ENCODE data around the gene ITGB4. TPM values are rescaled to one million over a fixed set of nuclear protein-coding genes. Genes with fewer than 3 reads are reported as not detected.

ITGB4 gene
- total RNA-seq, 2 experiments from 2014 or later = 1.0 to 1.1 TPM

GRCh38 chr17:75691371-75691791, 29.9 kb upstream of the ITGB4 start:
- Mint-ChIP-seq H3K9me3 (ENCODE audit: low read depth) (no peaks in the 10 kb centered on the region), H3K27ac (peak overlapping the region; percentile 69), H3K36me3 (peaks cover 9% of the 10 kb centered on the region), H3K4me1 (peaks cover 43% of the 10 kb centered on the region), H3K4me3 (no peak overlapping the region), H3K27me3 (no peaks in the 10 kb centered on the region)
- CTCF ChIA-PET = interaction anchor here (0.6 to 26.3 kb wide), 3 partner anchors 16 to 58 kb away, joined by 3 to 428 read pairs (median 4); partner anchors contain the start of gene SMIM5
- ATAC-seq = peak; percentile 59
- DNase-seq = peak; percentile 57

- H3K4me1 Mint-ChIP-seq = peaks cover 42% of the 10 kb centered on the region
- ATAC-seq (no peak), DNase-seq (no peak)
- H3K27me3 Mint-ChIP-seq = no peaks in the 10 kb centered on the region
- H3K36me3 Mint-ChIP-seq = peaks cover 9% of the 10 kb centered on the region
- H3K9me3 Mint-ChIP-seq (ENCODE audit: low read depth) = no peaks in the 10 kb centered on the region
- CTCF ChIA-PET = interaction anchor here (0.6 to 26.3 kb wide), 5 partner anchors 16 to 59 kb away, joined by 3 to 428 read pairs (median 7); partner anchors contain the start of gene SMIM5
- peak overlapping the region; percentile 69 for H3K27ac Mint-ChIP-seq
- H3K4me3 Mint-ChIP-seq = no peak overlapping the region
Observed at GRCh38 chr17:75691801-75692626, 29.2 kb upstream of the ITGB4 start.

GRCh38 chr17:75692976-75693375, 28.3 kb upstream of the ITGB4 start:
- CTCF ChIA-PET = interaction anchor here (2.0 to 26.3 kb wide), 3 partner anchors 17 to 60 kb away, joined by 7 to 428 read pairs (median 11); partner anchors contain the start of gene SMIM5
- no peaks in the 10 kb centered on the region for H3K9me3 Mint-ChIP-seq (ENCODE audit: low read depth)
- no peak overlapping the region for H3K4me3 Mint-ChIP-seq
- H3K4me1 Mint-ChIP-seq = peaks cover 35% of the 10 kb centered on the region
- ATAC-seq (no peak), DNase-seq (no peak)
- H3K36me3 Mint-ChIP-seq = peaks cover 3% of the 10 kb centered on the region
- no peaks in the 10 kb centered on the region for H3K27me3 Mint-ChIP-seq
- no peak overlapping the region for H3K27ac Mint-ChIP-seq

- DNase-seq (no peak), ATAC-seq (no peak)
- H3K9me3 Mint-ChIP-seq (ENCODE audit: low read depth) = no peaks in the 10 kb centered on the region
- CTCF ChIA-PET = interaction anchor here (1.4 to 26.3 kb wide), 4 partner anchors 8 to 61 kb away, joined by 4 to 428 read pairs (median 9); partner anchors contain the start of gene SMIM5
- no peak overlapping the region for H3K4me3 Mint-ChIP-seq
- no peak overlapping the region for H3K27ac Mint-ChIP-seq
- peaks cover 2% of the 10 kb centered on the region for H3K36me3 Mint-ChIP-seq
- H3K27me3 Mint-ChIP-seq = no peaks in the 10 kb centered on the region
- peaks cover 27% of the 10 kb centered on the region for H3K4me1 Mint-ChIP-seq
Observed at GRCh38 chr17:75693500-75694481, 27.5 kb upstream of the ITGB4 start.

GRCh38 chr17:75694536-75694935, 26.7 kb upstream of the ITGB4 start:
- Mint-ChIP-seq H3K4me1 (peaks cover 20% of the 10 kb centered on the region), H3K9me3 (ENCODE audit: low read depth) (no peaks in the 10 kb centered on the region), H3K4me3 (no peak overlapping the region), H3K36me3 (peaks cover 4% of the 10 kb centered on the region), H3K27me3 (no peaks in the 10 kb centered on the region), H3K27ac (no peak overlapping the region)
- CTCF ChIA-PET = interaction anchor here (1.4 to 26.3 kb wide), 3 partner anchors 9 to 62 kb away, joined by 4 to 428 read pairs (median 11); partner anchors contain the start of gene SMIM5
- DNase-seq = no peak
- no peak for ATAC-seq

- Mint-ChIP-seq H3K36me3 (peaks cover 3% of the 10 kb centered on the region), H3K27me3 (no peaks in the 10 kb centered on the region), H3K4me3 (no peak overlapping the region), H3K9me3 (ENCODE audit: low read depth) (no peaks in the 10 kb centered on the region), H3K27ac (no peak overlapping the region), H3K4me1 (peaks cover 14% of the 10 kb centered on the region)
- CTCF ChIA-PET = interaction anchor here (26.3 kb wide), 1 partner anchor 53 kb away, joined by 428 read pairs; no protein-coding TSS in a partner anchor
- ATAC-seq (no peak), DNase-seq (no peak)
Observed at GRCh38 chr17:75695141-75695829, 26.0 kb upstream of the ITGB4 start.

- CTCF ChIA-PET = interaction anchor here (26.3 kb wide), 1 partner anchor 53 kb away, joined by 428 read pairs; no protein-coding TSS in a partner anchor
Observed at GRCh38 chr17:75695830-75696271, 25.4 kb upstream of the ITGB4 start.

GRCh38 chr17:75697651-75698291, 23.5 kb upstream of the ITGB4 start:
- no peak for DNase-seq
- H3K4me3 Mint-ChIP-seq = no peak overlapping the region
- peaks cover 8% of the 10 kb centered on the region for H3K36me3 Mint-ChIP-seq
- no peak overlapping the region for H3K27ac Mint-ChIP-seq
- no peaks in the 10 kb centered on the region for H3K27me3 Mint-ChIP-seq
- H3K4me1 Mint-ChIP-seq = no peaks in the 10 kb centered on the region
- no peak for ATAC-seq
- CTCF ChIA-PET = interaction anchor here (0.6 to 1.5 kb wide), 5 partner anchors 15 to 65 kb away, joined by 3 to 5 read pairs (median 3); partner anchors contain the start of gene SMIM5
- H3K9me3 Mint-ChIP-seq (ENCODE audit: low read depth) = no peaks in the 10 kb centered on the region

More at GRCh38 chr17:75695830-75696271, 25.4 kb upstream of the ITGB4 start:
- DNase-seq (no peak), ATAC-seq (no peak)
- Mint-ChIP-seq H3K9me3 (ENCODE audit: low read depth) (no peaks in the 10 kb centered on the region), H3K36me3 (peaks cover 3% of the 10 kb centered on the region), H3K27ac (no peak overlapping the region), H3K4me1 (peaks cover 8% of the 10 kb centered on the region), H3K4me3 (no peak overlapping the region), H3K27me3 (no peaks in the 10 kb centered on the region)

- ATAC-seq (no peak), DNase-seq (no peak)
- H3K36me3 Mint-ChIP-seq = peaks cover 9% of the 10 kb centered on the region
- no peaks in the 10 kb centered on the region for H3K9me3 Mint-ChIP-seq (ENCODE audit: low read depth)
- no peaks in the 10 kb centered on the region for H3K4me1 Mint-ChIP-seq
- H3K27ac Mint-ChIP-seq = no peak overlapping the region
- no peaks in the 10 kb centered on the region for H3K27me3 Mint-ChIP-seq
- CTCF ChIA-PET = interaction anchor here (0.6 to 1.5 kb wide), 7 partner anchors 14 to 65 kb away, joined by 3 to 5 read pairs (median 3); partner anchors contain the start of gene SMIM5
- no peak overlapping the region for H3K4me3 Mint-ChIP-seq
Observed at GRCh38 chr17:75698659-75699058, 22.6 kb upstream of the ITGB4 start.

GRCh38 chr17:75701288-75701687, 20.0 kb upstream of the ITGB4 start:
- Mint-ChIP-seq H3K9me3 (ENCODE audit: low read depth) (no peaks in the 10 kb centered on the region), H3K27ac (no peak overlapping the region), H3K36me3 (peaks cover 9% of the 10 kb centered on the region), H3K27me3 (no peaks in the 10 kb centered on the region), H3K4me3 (no peak overlapping the region), H3K4me1 (no peaks in the 10 kb centered on the region)
- DNase-seq = no peak
- CTCF ChIA-PET = interaction anchor here (1.4 kb wide), 1 partner anchor 69 kb away, joined by 3 read pairs; no protein-coding TSS in a partner anchor
- ATAC-seq = no peak

GRCh38 chr17:75703191-75703590, 18.1 kb upstream of the ITGB4 start:
- Mint-ChIP-seq H3K9me3 (ENCODE audit: low read depth) (no peaks in the 10 kb centered on the region), H3K4me3 (no peak overlapping the region), H3K36me3 (peaks cover 10% of the 10 kb centered on the region), H3K27ac (no peak overlapping the region), H3K4me1 (no peaks in the 10 kb centered on the region), H3K27me3 (no peaks in the 10 kb centered on the region)
- CTCF ChIA-PET = interaction anchor here (0.9 to 1.4 kb wide), 2 partner anchors 43 to 51 kb away, joined by 3 read pairs; no protein-coding TSS in a partner anchor
- ATAC-seq (no peak), DNase-seq (no peak)

- no peak overlapping the region for H3K4me3 Mint-ChIP-seq
- DNase-seq = no peak
- H3K4me1 Mint-ChIP-seq = no peaks in the 10 kb centered on the region
- H3K27ac Mint-ChIP-seq = no peak overlapping the region
- H3K36me3 Mint-ChIP-seq = peaks cover 10% of the 10 kb centered on the region
- ATAC-seq = no peak
- CTCF ChIA-PET = interaction anchor here (0.9 kb wide), 1 partner anchor 51 kb away, joined by 3 read pairs; no protein-coding TSS in a partner anchor
- no peaks in the 10 kb centered on the region for H3K9me3 Mint-ChIP-seq (ENCODE audit: low read depth)
- H3K27me3 Mint-ChIP-seq = no peaks in the 10 kb centered on the region
Observed at GRCh38 chr17:75703591-75703990, 17.7 kb upstream of the ITGB4 start.
